H9 (cell line): ENCODE data around the gene MRPL36. TPM values are rescaled to one million over a fixed set of nuclear protein-coding genes. Genes with fewer than 3 reads are reported as not detected.

Experiments
- DNase-seq: peaks from one replicate; pipeline ENCODE4 v3.0.0-alpha.2; 2017
- H2AFZ ChIP-seq: one replicate; pipeline ENCODE4 v1.6.1; 2013; ENCODE audit warnings: mild to moderate bottlenecking, low read length, control low read depth, moderate library complexity
- H2AK5ac ChIP-seq: 2 replicates; pipeline ENCODE4 v1.6.1; 2013; ENCODE audit warnings: low read length, control low read depth, mixed read lengths; ENCODE audit not compliant: insufficient read length
- H2BK120ac ChIP-seq: one replicate; pipeline ENCODE4 v1.6.1; 2013; ENCODE audit warnings: low read depth, mild to moderate bottlenecking, low read length, control low read depth, inconsistent platforms; ENCODE audit not compliant: poor library complexity, severe bottlenecking
- H2BK12ac ChIP-seq: 2 replicates; pipeline ENCODE4 v1.6.1; 2013; ENCODE audit warnings: low read length, control low read depth, mixed read lengths, low read depth; ENCODE audit not compliant: insufficient read length
- H2BK15ac ChIP-seq: 2 replicates; pipeline ENCODE4 v1.6.1; 2013; ENCODE audit warnings: low read depth, low read length, control low read depth
- H2BK20ac ChIP-seq: one replicate; pipeline ENCODE4 v1.6.1; 2013; ENCODE audit warnings: low read depth, mild to moderate bottlenecking, low read length, control low read depth, inconsistent platforms; ENCODE audit not compliant: poor library complexity, severe bottlenecking
- H2BK5ac ChIP-seq: 2 replicates; pipeline ENCODE4 v1.6.1; 2013; ENCODE audit warnings: low read length, control low read depth, mixed read lengths; ENCODE audit not compliant: insufficient read length
- H3K14ac ChIP-seq: 2 replicates; pipeline ENCODE4 v1.6.1; 2013; ENCODE audit warnings: low read length, control low read depth; ENCODE audit not compliant: insufficient read depth
- H3K18ac ChIP-seq: 2 replicates; pipeline ENCODE4 v1.6.1; 2013; ENCODE audit warnings: low read depth, mild to moderate bottlenecking, mixed read lengths, low read length, control low read depth; ENCODE audit not compliant: insufficient read length
- H3K23ac ChIP-seq: 2 replicates; pipeline ENCODE4 v1.6.1; 2013; ENCODE audit warnings: low read length, control low read depth, mixed read lengths, low read depth; ENCODE audit not compliant: insufficient read length
- H3K23me2 ChIP-seq: 2 replicates; pipeline ENCODE4 v1.6.1; 2013; ENCODE audit warnings: low read depth, mild to moderate bottlenecking, mixed read lengths, low read length, control low read depth; ENCODE audit not compliant: insufficient read length, poor library complexity, severe bottlenecking
- H3K27ac ChIP-seq: 2 replicates; pipeline ENCODE4 v1.5.1; 2013; ENCODE audit warnings: low read length, control low read depth, mixed read lengths, low read depth; ENCODE audit not compliant: insufficient read length
- H3K27me3 ChIP-seq: 2 replicates; pipeline ENCODE4 v1.6.1; 2013; ENCODE audit warnings: low read length, control low read depth, inconsistent platforms; ENCODE audit not compliant: insufficient read depth
- H3K4ac ChIP-seq: 2 replicates; pipeline ENCODE4 v1.6.1; 2013; ENCODE audit warnings: low read depth, mild to moderate bottlenecking, control low read depth, inconsistent platforms, low read length, moderate library complexity
- H3K4me1 ChIP-seq: 2 replicates; pipeline ENCODE4 v1.6.1; 2013; ENCODE audit warnings: low read length, control low read depth, inconsistent platforms; ENCODE audit not compliant: insufficient read depth
- H3K4me2 ChIP-seq: 2 replicates; pipeline ENCODE4 v1.6.1; 2013; ENCODE audit warnings: low read length, control low read depth, mixed read lengths; ENCODE audit not compliant: insufficient read length, insufficient read depth
- H3K56ac ChIP-seq: 2 replicates; pipeline ENCODE4 v1.6.1; 2013; ENCODE audit warnings: low read depth, mild to moderate bottlenecking, mixed read lengths, low read length, control low read depth; ENCODE audit not compliant: insufficient read length
- H3K79me1 ChIP-seq: 2 replicates; pipeline ENCODE4 v1.6.1; 2013; ENCODE audit warnings: low read depth, mild to moderate bottlenecking, moderate library complexity, low read length, control low read depth, inconsistent platforms; ENCODE audit not compliant: insufficient read depth, poor library complexity, severe bottlenecking
- H3K79me2 ChIP-seq: 2 replicates; pipeline ENCODE4 v1.6.1; 2013; ENCODE audit warnings: low read length, control low read depth, inconsistent platforms; ENCODE audit not compliant: insufficient read depth
- H3K9ac ChIP-seq: 2 replicates; pipeline ENCODE4 v1.6.1; 2013; ENCODE audit warnings: low read length, control low read depth, mixed read lengths; ENCODE audit not compliant: insufficient read length; ENCODE audit errors: extremely low read depth
- H3K9me3 ChIP-seq: one replicate; pipeline ENCODE4 v1.6.1; 2013; ENCODE audit warnings: low read depth, low read length, inconsistent platforms; ENCODE audit not compliant: control insufficient read depth
- H3T11ph ChIP-seq: one replicate; pipeline ENCODE4 v1.6.1; 2013; ENCODE audit warnings: mild to moderate bottlenecking, low read length, control low read depth, inconsistent platforms
- H4K20me1 ChIP-seq: one replicate; pipeline ENCODE4 v1.6.1; 2013; ENCODE audit not compliant: control insufficient read depth, insufficient read length, insufficient read depth
- H4K5ac ChIP-seq: 2 replicates; pipeline ENCODE4 v1.6.1; 2013; ENCODE audit warnings: low read depth, mild to moderate bottlenecking, mixed read lengths, low read length, control low read depth; ENCODE audit not compliant: insufficient read length
- H4K8ac ChIP-seq: replicated peaks from 2 replicates; pipeline ENCODE4 v1.6.1; 2013; ENCODE audit warnings: low read length, control low read depth, mixed read lengths, low read depth; ENCODE audit not compliant: insufficient read length
- H4K91ac ChIP-seq: 2 replicates; pipeline ENCODE4 v1.6.1; 2013; ENCODE audit warnings: low read depth, mild to moderate bottlenecking, moderate library complexity, mixed read lengths, low read length, control low read depth; ENCODE audit not compliant: insufficient read length
- H3K27ac Mint-ChIP-seq, 3 experiments: 2 replicates in 2 of 3; 3 replicates in 1 of 3; pipeline ENCODE4 v1.8.0; 2020 to 2021; ENCODE audit warnings: mixed read lengths in 3 of 3, mild to moderate bottlenecking in 1 of 3, moderate library complexity in 1 of 3
- H3K27me3 Mint-ChIP-seq: 2 replicates; pipeline ENCODE4 v1.8.0; 2021; ENCODE audit warnings: low read depth, mild to moderate bottlenecking, moderate library complexity, mixed read lengths
- H3K36me3 Mint-ChIP-seq, 3 experiments: 2 replicates in 2 of 3; 3 replicates in 1 of 3; pipeline ENCODE4 v1.8.0; 2020 to 2021; ENCODE audit warnings: low read depth in 3 of 3, mixed read lengths in 3 of 3; ENCODE audit not compliant: insufficient read depth in 1 of 3
- H3K4me1 Mint-ChIP-seq, 2 experiments: 2 replicates each; pipeline ENCODE4 v1.8.0; 2020; ENCODE audit warnings: mixed read lengths in 2 of 2
- H3K4me3 Mint-ChIP-seq, 2 experiments: 2 replicates in 1 of 2; 3 replicates in 1 of 2; pipeline ENCODE4 v1.8.0; 2020 to 2021; ENCODE audit warnings: mild to moderate bottlenecking in 2 of 2, mixed read lengths in 2 of 2, moderate library complexity in 1 of 2
- H3K9me3 Mint-ChIP-seq, 2 experiments: 2 replicates in 1 of 2; 3 replicates in 1 of 2; pipeline ENCODE4 v1.8.0; 2020; ENCODE audit warnings: mild to moderate bottlenecking in 2 of 2, mixed read lengths in 2 of 2, moderate library complexity in 1 of 2
- CTCF ChIP-seq: fragments of 200-600 bp; sonication (generic); conservative IDR thresholded peaks from 3 replicates; pipeline ENCODE4 v1.8.0; 2021; ENCODE audit warnings: antibody characterized with exemption, mild to moderate bottlenecking
- WGBS: extraction: QIAGEN DNeasy Blood & Tissue Kit; methylation state at CpG from one replicate; pipeline ENCODE4 v1.1.7; 2013; ENCODE audit warnings: missing lambda C conversion rate, low lambda C conversion rate, mixed read lengths; ENCODE audit not compliant: insufficient read length; ENCODE audit errors: extremely low coverage; 5-methylcytosine and 5-hydroxymethylcytosine counted together
- total RNA-seq: library from RNA; stranded (reverse); gene quantifications from 2 replicates; pipeline ENCODE4 v1.2.1, GENCODE V29; 2021

The MRPL36 gene
- total RNA-seq, 1 experiment from 2014 or later, result 67.3 TPM

GRCh38 chr5:1752881-1753280 is 46.8 kb downstream of the MRPL36 start:
- Histone ChIP-seq H4K91ac (no peak overlapping the region), H4K20me1 (no peaks in the 10 kb centered on the region), H3T11ph (no peak overlapping the region), H2BK20ac (no peak overlapping the region), H3K9ac (no peak overlapping the region), H2BK15ac (no peak overlapping the region), H3K4me1 (no peaks in the 10 kb centered on the region), H2BK12ac (no peak overlapping the region), H3K79me2 (no peaks in the 10 kb centered on the region), H4K5ac (no peak overlapping the region), H2AK5ac (no peak overlapping the region), H3K23me2 (no peaks in the 10 kb centered on the region), H3K27ac (no peak overlapping the region), H2BK5ac (no peak overlapping the region), H2AFZ (no peak overlapping the region), H3K79me1 (no peaks in the 10 kb centered on the region), H3K18ac (no peak overlapping the region), H3K23ac (no peak overlapping the region), H3K9me3 (no peaks in the 10 kb centered on the region), H3K27me3 (no peaks in the 10 kb centered on the region), H3K56ac (no peak overlapping the region), H3K4me2 (no peak overlapping the region), H2BK120ac (no peak overlapping the region), H3K4ac (no peak overlapping the region), H4K8ac (no peak overlapping the region), H3K14ac (no peak overlapping the region)
- WGBS, result no CpG with 5 or more reads among the region's 16 CpGs
- H3K4me1 Mint-ChIP-seq, result peaks cover 15 to 27% of the 10 kb centered on the region in 2 experiments
- H3K4me3 Mint-ChIP-seq, result no peak overlapping the region
- H3K9me3 Mint-ChIP-seq, result peaks cover 0 to 2% of the 10 kb centered on the region in 2 experiments; a peak in 3 of 5 replicates
- H3K36me3 Mint-ChIP-seq, result peaks cover 0 to 3% (median 0%) of the 10 kb centered on the region in 3 experiments; a peak in 1 of 7 replicates
- H3K27me3 Mint-ChIP-seq, result peaks cover 12% of the 10 kb centered on the region
- TF ChIP-seq CTCF, result no peak
- H3K27ac Mint-ChIP-seq, result no peak overlapping the region
- no peak for DNase-seq
